Measurements from ENCODE around the gene ABL1. TPM values are rescaled to one million over a fixed set of nuclear protein-coding genes. Genes with fewer than 3 reads are reported as not detected.

The ABL1 gene
- polyA plus RNA-seq, 3 donors, result 73.8 to 75.8 (median 73.9) TPM

DNA sequence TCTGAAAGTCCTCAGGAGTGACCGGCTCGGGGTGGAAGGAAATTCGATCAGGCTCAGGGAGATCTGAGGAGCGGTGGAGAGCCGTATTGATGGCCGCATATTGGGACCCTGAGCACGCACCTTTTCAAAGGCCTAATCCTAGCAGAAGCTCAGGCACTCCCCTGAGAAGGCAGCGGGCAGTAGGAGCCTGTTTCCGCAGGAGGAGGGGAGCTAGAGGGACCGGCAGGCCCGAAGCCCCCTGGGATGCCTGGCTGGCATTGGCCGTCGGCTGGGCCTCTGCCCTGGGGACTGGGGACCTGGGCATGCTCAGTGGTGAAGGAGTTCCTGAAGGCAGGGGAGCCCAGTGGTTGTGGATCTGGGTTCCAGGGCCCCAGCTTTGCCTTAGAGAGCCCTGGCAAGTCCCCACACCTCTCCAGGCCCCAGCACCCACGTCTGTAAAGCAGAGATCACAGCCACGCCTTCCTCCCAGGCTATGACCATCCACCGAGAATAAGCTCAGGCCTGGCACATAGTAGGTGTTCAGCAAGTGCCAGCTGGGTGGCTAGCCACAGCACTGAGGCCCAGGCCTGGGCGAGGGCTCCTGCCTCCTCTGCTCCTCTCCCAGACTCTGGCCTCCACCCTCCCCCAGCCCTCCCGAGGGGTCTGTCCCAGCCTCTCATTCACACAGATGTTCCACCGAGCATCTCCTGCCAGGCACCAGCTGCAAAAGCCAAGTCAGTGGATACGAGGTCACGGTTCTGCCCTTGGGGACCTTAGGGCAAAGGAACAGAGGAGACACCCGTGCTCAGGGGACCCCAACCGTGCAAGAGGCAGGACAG, 78.8 kb downstream of the ABL1 start:
- DNase-seq (ENCODE audit: low read depth in 3 of 3, low spot score in 2 of 3), result no peak

- no peak for DNase-seq (ENCODE audit: low read depth in 3 of 3, low spot score in 2 of 3)
These were observed 79.5 kb downstream of the ABL1 start for GRCh38 chr9:130914417-130915095.

- DNase-seq (ENCODE audit: low read depth in 3 of 3, low spot score in 2 of 3), result no peak
These were observed 80.0 kb downstream of the ABL1 start for GRCh38 chr9:130915096-130915447.

GRCh38 chr9:130917168-130917960, 82.3 kb downstream of the ABL1 start:
- no peak for DNase-seq (ENCODE audit: low read depth in 3 of 3, low spot score in 2 of 3)

GRCh38 chr9:130918101-130918825, 83.2 kb downstream of the ABL1 start:
- DNase-seq (ENCODE audit: low read depth in 3 of 3, low spot score in 2 of 3), result no peak

DNA sequence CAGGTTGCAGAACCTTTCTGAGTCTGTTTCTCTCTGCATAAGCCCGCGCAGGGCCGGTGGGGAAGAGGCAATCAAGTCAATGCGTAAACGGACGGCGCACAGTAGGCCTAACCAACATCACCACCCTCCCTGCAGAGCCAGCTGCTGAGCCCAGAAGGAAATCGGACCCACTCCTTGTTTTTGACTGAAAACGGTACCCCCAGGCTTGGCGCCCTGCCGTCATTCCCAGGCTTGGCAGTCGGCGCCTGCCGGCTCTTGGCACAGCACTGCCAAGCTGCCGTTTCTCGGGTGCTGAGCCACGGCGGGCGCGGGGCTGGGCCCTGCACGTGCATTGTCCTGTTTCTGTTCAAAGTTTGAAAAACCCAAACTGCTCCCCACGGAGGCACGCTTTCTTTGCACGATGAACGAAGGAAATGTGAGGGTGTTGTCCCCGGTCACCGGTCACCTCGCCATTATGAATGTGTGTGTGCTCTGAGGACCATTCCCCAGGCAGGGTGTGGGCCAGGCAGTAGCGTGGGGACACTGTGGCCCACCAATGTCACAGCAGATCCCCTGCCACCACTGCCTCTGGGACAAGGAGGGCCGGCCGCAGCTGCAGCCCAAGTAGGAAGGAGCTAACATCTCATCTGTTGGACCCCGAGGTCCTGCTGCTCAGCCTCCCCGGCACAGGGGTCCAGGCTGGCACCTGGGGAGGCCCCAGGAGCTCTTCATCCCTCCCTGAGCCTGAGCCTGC, 83.9 kb downstream of the ABL1 start:
- DNase-seq (ENCODE audit: low read depth in 3 of 3, low spot score in 2 of 3), result no peak

DNA sequence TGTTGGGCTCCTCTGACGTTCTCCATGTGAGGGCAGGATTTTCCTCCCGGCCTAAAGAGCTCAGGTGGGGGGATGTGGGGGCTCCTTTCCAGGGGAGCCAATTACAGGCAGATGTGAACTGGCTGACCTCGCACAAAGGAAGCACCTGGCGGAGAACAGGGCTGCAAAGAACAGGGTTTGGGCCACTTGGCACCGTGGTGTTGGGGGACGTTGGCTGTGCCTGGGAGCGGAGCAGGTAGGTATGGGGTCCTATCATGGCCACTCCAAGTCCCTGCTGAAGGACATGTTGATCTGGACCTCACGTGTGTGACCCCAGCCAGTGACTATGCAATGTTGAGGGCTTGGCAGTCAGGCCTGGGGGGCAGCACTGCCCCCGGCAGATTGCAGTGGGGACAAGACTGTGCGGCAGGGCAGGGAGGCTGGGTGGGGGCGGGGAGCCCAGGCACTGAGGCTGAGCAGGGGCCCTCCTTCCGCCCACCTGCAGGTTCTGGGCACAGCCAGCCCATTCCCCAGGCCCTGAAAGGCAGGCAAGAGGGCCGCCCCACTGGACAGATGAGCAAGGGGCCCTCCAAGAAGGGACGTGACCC, 84.6 kb downstream of the ABL1 start:
- no peak for DNase-seq (ENCODE audit: low read depth in 3 of 3, low spot score in 2 of 3)

DNA sequence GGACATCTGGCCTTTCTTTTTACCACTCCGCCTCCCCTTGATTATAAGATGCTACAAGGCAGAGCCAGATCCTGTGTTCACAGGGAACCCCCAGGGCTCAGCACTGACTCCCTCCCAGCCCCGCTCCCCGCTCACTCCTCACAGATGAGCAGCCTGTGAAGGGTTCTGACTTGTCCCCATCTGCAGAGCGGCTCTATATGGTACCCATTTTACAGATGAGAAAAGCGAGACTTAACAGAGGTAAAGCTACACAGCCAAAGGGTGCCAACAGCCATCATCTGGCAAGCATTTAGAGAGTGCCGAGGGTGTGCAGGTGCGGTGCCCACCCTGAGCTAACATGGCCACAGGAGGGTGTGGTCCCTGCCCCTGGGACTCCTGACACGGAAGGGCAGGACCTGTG, 85.2 kb downstream of the ABL1 start:
- no peak for DNase-seq (ENCODE audit: low read depth in 3 of 3, low spot score in 2 of 3)

DNA sequence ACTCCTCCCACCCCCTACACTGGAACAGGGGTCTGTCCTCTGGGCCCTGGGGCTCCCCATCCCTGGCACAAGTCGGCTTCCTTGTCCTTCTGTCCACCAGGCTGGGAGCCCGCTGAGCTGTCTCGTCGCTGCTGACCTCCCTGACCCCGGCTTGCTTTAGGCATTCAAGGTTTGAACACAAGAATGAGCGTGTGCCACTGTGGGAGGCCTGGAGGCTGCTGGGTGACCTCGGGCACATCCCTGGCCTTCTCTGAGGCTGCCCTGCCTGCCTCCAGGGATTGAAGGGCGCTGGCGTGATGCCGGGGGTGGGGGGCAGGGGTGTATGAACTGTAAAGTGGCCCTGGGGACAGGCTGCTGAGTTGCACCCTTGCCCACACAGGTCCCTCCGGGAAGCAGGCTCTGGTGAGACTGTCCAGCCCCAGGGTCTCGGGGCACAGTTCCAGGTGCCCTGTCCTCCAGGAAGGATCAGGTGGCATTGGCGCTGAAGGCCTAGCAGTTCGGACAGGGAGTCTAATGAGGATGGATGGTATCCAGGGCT, 85.8 kb downstream of the ABL1 start:
- DNase-seq (ENCODE audit: low read depth in 3 of 3, low spot score in 2 of 3), result no peak

GRCh38 chr9:130921300-130921988, 86.4 kb downstream of the ABL1 start:
- DNase-seq (ENCODE audit: low read depth in 3 of 3, low spot score in 2 of 3), result no peak

DNA sequence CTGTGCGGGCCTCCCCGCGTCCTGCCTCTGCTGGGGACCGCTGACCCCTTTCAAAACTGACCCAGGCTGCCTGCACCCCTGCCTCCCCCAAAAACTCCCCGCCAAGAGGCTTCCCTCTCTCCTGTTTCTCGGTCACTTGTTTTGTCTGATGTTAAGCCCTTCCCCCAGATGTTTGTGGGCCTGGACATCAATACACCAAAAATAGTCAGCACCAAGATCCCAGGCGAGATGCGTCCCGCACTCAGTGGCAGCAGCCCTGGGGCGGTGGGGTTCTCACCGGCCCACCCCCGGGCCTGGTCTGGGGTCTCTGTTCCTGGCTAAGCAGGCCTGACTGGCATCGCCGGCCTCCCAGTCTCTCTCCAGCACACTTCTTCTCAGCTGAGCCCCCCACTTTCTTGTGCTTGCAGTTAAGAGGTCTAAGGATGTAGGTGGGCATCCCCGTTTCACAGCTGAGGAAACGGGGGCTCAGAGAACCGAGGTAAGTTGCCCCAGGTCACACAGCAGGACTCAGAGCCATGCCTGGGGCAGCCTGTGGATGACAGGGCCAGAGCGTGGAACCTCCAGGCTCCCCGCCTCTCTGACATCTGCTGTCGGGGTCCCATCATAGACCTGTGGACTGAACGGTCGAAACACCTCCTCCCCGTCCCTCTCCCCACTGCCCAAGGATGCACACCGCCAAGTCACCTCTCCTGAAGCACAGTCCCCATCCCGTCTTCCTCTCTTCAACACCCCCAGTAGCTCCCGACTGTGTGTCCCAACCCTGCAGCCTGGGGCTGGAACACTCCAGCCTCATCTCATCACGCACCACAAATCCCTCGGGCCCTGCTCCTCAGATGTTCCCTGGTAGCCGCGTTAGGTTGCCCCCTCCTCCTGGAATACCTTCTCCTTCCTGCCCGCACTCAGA, 87.2 kb downstream of the ABL1 start:
- no peak for DNase-seq (ENCODE audit: low read depth in 3 of 3, low spot score in 2 of 3)

DNA sequence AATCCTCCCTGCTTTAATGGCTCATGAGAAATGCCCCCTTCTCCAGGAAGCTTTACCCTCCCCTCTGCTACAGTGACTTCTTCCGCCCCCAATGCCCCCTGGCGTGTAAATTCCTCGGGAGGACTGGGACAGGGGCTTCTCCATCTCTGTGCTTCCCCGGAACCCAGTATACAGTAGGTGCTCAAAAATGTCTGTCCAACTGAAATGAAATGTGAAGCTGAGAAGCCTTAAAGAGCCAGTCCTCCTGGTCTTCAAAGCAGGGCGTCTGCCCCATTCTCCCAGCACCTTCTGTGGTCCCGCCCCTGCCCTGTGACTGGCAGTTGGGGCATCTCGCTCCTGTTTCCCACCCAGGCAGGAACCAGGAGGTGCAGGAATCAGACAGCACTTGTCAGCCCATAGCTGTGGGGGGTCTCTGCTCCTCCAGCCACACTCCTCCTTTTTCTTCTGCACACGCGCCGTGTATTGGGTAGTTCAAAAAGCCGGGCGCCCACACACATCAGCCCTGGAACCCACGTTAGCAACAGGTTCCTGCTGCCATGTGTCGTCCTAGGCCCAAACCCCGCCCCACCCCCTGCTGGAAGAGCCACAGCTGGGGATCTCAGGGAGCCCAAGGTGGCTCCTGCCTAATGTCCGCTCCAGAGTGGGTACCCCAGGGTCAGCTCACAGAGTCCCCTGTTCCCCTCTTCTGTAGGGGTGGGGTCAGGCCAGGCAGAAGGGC, 88.0 kb downstream of the ABL1 start:
- no peak for DNase-seq (ENCODE audit: low read depth in 3 of 3, low spot score in 2 of 3)

- no peak for DNase-seq (ENCODE audit: low read depth in 3 of 3, low spot score in 2 of 3)
These were observed 88.8 kb downstream of the ABL1 start for GRCh38 chr9:130923611-130924447.

DNA sequence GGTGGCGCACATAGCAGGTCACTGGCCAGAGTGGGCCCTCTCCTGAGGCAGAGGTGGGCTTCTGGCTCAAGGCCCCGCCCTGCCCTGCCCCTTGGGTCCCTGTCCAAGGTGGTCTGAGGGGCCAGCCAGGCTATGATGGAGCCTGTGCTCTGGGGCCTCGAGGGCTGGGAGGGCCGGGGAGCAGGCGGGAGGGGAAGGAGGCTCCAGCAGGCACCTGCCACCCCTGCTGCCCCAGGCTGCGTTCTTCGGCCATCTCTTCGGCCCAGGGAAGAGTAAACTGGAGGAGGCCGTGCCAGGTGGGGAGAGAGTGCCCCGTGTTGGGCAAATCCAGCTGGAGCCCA, 89.4 kb downstream of the ABL1 start:
- DNase-seq (ENCODE audit: low read depth in 3 of 3, low spot score in 2 of 3), result no peak

DNA sequence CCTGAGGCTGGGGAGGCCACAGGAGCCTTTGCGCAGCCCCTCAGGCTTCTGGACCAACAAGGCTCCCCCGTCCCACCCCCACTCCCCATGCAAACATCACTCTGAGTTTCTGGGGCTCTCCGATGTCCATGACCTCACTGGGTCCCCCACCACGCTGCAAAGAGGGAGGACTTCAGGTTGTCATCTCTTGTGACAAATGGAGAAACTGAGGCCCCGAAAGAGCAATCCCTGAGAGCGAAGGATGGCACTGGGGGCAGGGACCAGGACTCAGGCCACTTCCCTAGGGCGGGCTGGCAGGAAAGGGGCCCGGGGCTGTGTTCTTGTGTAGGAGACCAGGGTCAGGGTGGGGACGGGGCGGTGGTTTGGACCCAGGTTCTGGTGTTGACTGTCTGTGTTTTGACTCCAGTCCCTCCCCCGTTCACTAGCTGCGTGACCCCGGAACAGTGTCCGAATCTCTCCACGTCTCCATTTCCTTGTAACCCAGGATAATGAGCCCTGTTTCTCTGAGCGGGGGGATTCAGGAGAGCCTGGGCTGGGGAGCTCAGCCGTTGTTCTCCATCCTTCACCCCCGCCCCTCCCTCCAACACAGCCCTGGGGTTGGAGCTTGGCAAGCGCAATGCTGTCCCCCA, 90.1 kb downstream of the ABL1 start:
- no peak for DNase-seq (ENCODE audit: low read depth in 3 of 3, low spot score in 2 of 3)

GRCh38 chr9:130927338-130927737, 92.3 kb downstream of the ABL1 start:
- no peak for DNase-seq (ENCODE audit: low read depth in 3 of 3, low spot score in 2 of 3)
